Measurements from ENCODE around the gene CD40.
"Not testable (repeated sequence)": the region's sequence is repeated elsewhere in the genome, so short reads cannot be mapped to it uniquely, and the experiment has no call there.

The CD40 gene

GRCh38 chr20:46089167-46089416 is 29.0 kb upstream of the CD40 start:
- TF ChIP-seq CTCF (conservative IDR thresholded peaks at IDR 0.05; ENCODE audit: low read depth, low read length): no peak
- peaks cover 20% of the 10 kb centered on the region for H3K4me1 ChIP-seq (ENCODE audit: low read depth, poor library complexity, severe bottlenecking)
- H3K27me3 ChIP-seq (ENCODE audit: insufficient read depth, low read depth): no peaks in the 10 kb centered on the region; the same call in 1 of the 2 replicates
- H3K9ac ChIP-seq: peak overlapping the region; percentile 99
- H2AFZ ChIP-seq (ENCODE audit: low read depth): peak overlapping the region; percentile 63
- H3K4me3 ChIP-seq (IDR thresholded peaks at IDR 0.05; ENCODE audit: insufficient read depth, low read depth, low read length): peak overlapping the region; percentile 42
- H3K36me3 ChIP-seq (ENCODE audit: insufficient read depth): no peaks in the 10 kb centered on the region
- H3K79me2 ChIP-seq (ENCODE audit: insufficient read depth, low read depth): peaks cover 53% of the 10 kb centered on the region
- H3K27ac ChIP-seq: peak overlapping the region; percentile 92
- peaks cover 27% of the 10 kb centered on the region; the same call in 1 of the 2 replicates for H4K20me1 ChIP-seq (ENCODE audit: insufficient read depth)
- peak overlapping the region; percentile 77 for H3K4me2 ChIP-seq

- Histone ChIP-seq H3K79me2 (ENCODE audit: insufficient read depth, low read depth) (peaks cover 46% of the 10 kb centered on the region), H3K4me1 (ENCODE audit: low read depth, poor library complexity, severe bottlenecking) (peaks cover 20% of the 10 kb centered on the region), H2AFZ (ENCODE audit: low read depth) (peak within 1 kb of the TSS; percentile 63), H3K27ac (peak within 1 kb of the TSS; percentile 92), H3K9ac (peak within 1 kb of the TSS; percentile 99), H3K4me2 (peak within 1 kb of the TSS; percentile 77), H4K20me1 (ENCODE audit: insufficient read depth) (peaks cover 27% of the 10 kb centered on the region; the same call in 1 of the 2 replicates), H3K36me3 (ENCODE audit: insufficient read depth) (no peaks in the 10 kb centered on the region), H3K4me3 (IDR thresholded peaks at IDR 0.05; ENCODE audit: insufficient read depth, low read depth, low read length) (peak within 1 kb of the TSS; percentile 42), H3K27me3 (ENCODE audit: insufficient read depth, low read depth) (no peaks in the 10 kb centered on the region; the same call in 1 of the 2 replicates)
- TF ChIP-seq CTCF (conservative IDR thresholded peaks at IDR 0.05; ENCODE audit: low read depth, low read length): peak; percentile 34; the same call in 1 of the 2 replicates
Observed at GRCh38 chr20:46089417-46090388, 28.4 kb upstream of the CD40 start, which contains the start of gene NCOA5. NCOA5 (minus strand) TSS chr20:46089962; CDS start chr20:46079424, 10,538 bp downstream.

GRCh38 chr20:46091622-46092535 is 26.2 kb upstream of the CD40 start:
- not testable (repeated sequence) for H3K9ac ChIP-seq; H3K4me3 ChIP-seq (IDR thresholded peaks at IDR 0.05; ENCODE audit: insufficient read depth, low read depth, low read length); H3K27ac ChIP-seq; H3K27me3 ChIP-seq (ENCODE audit: insufficient read depth, low read depth); H2AFZ ChIP-seq (ENCODE audit: low read depth); H3K36me3 ChIP-seq (ENCODE audit: insufficient read depth); H3K4me2 ChIP-seq
- H3K79me2 ChIP-seq (ENCODE audit: insufficient read depth, low read depth): peaks cover 25% of the 10 kb centered on the region
- H4K20me1 ChIP-seq (ENCODE audit: insufficient read depth): peaks cover 15% of the 10 kb centered on the region; the same call in 1 of the 2 replicates
- peaks cover 19% of the 10 kb centered on the region for H3K4me1 ChIP-seq (ENCODE audit: low read depth, poor library complexity, severe bottlenecking)

- Histone ChIP-seq H3K79me2 (ENCODE audit: insufficient read depth, low read depth) (peaks cover 8% of the 10 kb centered on the region), H3K4me2 (no peak overlapping the region), H2AFZ (ENCODE audit: low read depth) (no peak overlapping the region), H3K4me3 (IDR thresholded peaks at IDR 0.05; ENCODE audit: insufficient read depth, low read depth, low read length) (no peak overlapping the region), H3K36me3 (ENCODE audit: insufficient read depth) (no peaks in the 10 kb centered on the region), H3K9ac (no peak overlapping the region), H3K27me3 (ENCODE audit: insufficient read depth, low read depth) (no peaks in the 10 kb centered on the region; the same call in 1 of the 2 replicates), H3K4me1 (ENCODE audit: low read depth, poor library complexity, severe bottlenecking) (peaks cover 3% of the 10 kb centered on the region), H3K27ac (no peak overlapping the region), H4K20me1 (ENCODE audit: insufficient read depth) (peaks cover 5% of the 10 kb centered on the region; the same call in 1 of the 2 replicates)
- TF ChIP-seq CTCF (conservative IDR thresholded peaks at IDR 0.05; ENCODE audit: low read depth, low read length): no peak
Observed at GRCh38 chr20:46093531-46093930, 24.6 kb upstream of the CD40 start.

Measured in KMS-11 (cell line).